ENCODE results near the gene FTO.

DNA sequence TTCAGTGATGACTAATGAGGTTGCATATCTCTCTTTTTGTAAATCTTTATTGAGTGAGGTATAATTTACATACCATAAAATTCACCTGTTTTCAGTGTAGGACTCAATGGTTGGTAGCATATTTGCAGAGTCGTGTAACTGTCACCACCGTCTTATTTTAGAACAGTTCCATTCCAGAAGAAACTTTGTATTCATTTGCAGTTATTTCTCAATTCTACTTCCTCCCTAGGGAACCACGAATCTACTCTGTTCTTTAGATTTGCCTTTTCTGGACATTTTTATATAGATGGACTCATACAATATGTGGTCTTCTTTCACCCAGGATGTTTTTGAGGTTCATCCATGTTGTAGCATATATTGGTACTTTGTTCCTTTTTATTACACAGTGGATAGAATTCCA, 3.7 kb downstream of the FTO start:
- TF ChIP-seq, protein P1, sequence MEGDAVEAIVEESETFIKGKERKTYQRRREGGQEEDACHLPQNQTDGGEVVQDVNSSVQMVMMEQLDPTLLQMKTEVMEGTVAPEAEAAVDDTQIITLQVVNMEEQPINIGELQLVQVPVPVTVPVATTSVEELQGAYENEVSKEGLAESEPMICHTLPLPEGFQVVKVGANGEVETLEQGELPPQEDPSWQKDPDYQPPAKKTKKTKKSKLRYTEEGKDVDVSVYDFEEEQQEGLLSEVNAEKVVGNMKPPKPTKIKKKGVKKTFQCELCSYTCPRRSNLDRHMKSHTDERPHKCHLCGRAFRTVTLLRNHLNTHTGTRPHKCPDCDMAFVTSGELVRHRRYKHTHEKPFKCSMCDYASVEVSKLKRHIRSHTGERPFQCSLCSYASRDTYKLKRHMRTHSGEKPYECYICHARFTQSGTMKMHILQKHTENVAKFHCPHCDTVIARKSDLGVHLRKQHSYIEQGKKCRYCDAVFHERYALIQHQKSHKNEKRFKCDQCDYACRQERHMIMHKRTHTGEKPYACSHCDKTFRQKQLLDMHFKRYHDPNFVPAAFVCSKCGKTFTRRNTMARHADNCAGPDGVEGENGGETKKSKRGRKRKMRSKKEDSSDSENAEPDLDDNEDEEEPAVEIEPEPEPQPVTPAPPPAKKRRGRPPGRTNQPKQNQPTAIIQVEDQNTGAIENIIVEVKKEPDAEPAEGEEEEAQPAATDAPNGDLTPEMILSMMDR (IDR thresholded peaks at IDR 0.05; ENCODE audit: low read length), result no peak
- TF ChIP-seq EZH2 (optimal IDR thresholded peaks at IDR 0.05; ENCODE audit: low read depth, low read length) (no peak), EZH2phosphoT487 (IDR thresholded peaks at IDR 0.05; ENCODE audit: low read length) (no peak)
